GM23338 (cell line): ENCODE measurements around the gene CHN2. TPM values are rescaled to one million over a fixed set of nuclear protein-coding genes. Genes with fewer than 3 reads are reported as not detected.

ENCODE experiments used
- ATAC-seq: fragments of 200-7000 bp; cut with Tn5 transposase; 3 replicates; pipeline ENCODE4 v1.9.1; 2020
- DNase-seq: peaks from one replicate; pipeline ENCODE4 v3.0.0-alpha.2; 2015; ENCODE audit warnings: low spot score
- H2AFZ ChIP-seq: fragments of 200-600 bp; sonication (generic); 2 replicates; pipeline ENCODE4 v1.8.0; 2016; ENCODE audit warnings: antibody characterized with exemption, mild to moderate bottlenecking, moderate library complexity
- H3F3A ChIP-seq: fragments of 200-600 bp; sonication (generic); replicated peaks from 2 replicates; pipeline ENCODE4 v1.8.0; 2017; ENCODE audit warnings: antibody characterized with exemption, mixed run types, low read depth
- H3K27ac ChIP-seq: fragments of 200-600 bp; sonication (generic); 2 replicates; pipeline ENCODE4 v1.6.1; 2016; ENCODE audit warnings: low read depth
- H3K27me3 ChIP-seq: fragments of 200-600 bp; sonication (generic); 2 replicates; pipeline ENCODE4 v1.8.0; 2016; ENCODE audit warnings: mild to moderate bottlenecking, mixed run types, moderate library complexity; ENCODE audit not compliant: insufficient read depth
- H3K36me3 ChIP-seq: fragments of 200-600 bp; sonication (generic); 2 replicates; pipeline ENCODE4 v1.8.0; 2016; ENCODE audit warnings: mild to moderate bottlenecking; ENCODE audit not compliant: insufficient read depth
- H3K4me1 ChIP-seq: fragments of 200-600 bp; sonication (generic); 2 replicates; pipeline ENCODE4 v1.8.0; 2016; ENCODE audit warnings: mild to moderate bottlenecking, moderate library complexity; ENCODE audit not compliant: insufficient read depth
- H3K4me2 ChIP-seq: fragments of 200-600 bp; sonication (generic); 2 replicates; pipeline ENCODE4 v1.7.1; 2017; ENCODE audit warnings: mixed run types
- H3K4me3 ChIP-seq: fragments of 200-600 bp; sonication (generic); 2 replicates; pipeline ENCODE4 v1.6.1; 2016; ENCODE audit warnings: mixed run types
- H3K79me2 ChIP-seq: fragments of 200-600 bp; sonication (generic); replicated peaks from 2 replicates; pipeline ENCODE4 v1.8.0; 2017; ENCODE audit warnings: mild to moderate bottlenecking; ENCODE audit not compliant: insufficient read depth
- H3K9me2 ChIP-seq: fragments of 200-600 bp; sonication (generic); 2 replicates; pipeline ENCODE4 v1.8.0; 2017; ENCODE audit not compliant: insufficient read depth
- H4K20me1 ChIP-seq: fragments of 200-600 bp; sonication (generic); replicated peaks from 2 replicates; pipeline ENCODE4 v1.8.0; 2017; ENCODE audit warnings: mild to moderate bottlenecking; ENCODE audit not compliant: insufficient read depth
- H3K27ac Mint-ChIP-seq: 2 replicates; pipeline ENCODE4 v1.8.0; 2020; ENCODE audit warnings: inconsistent platforms, mild to moderate bottlenecking, moderate library complexity, mixed read lengths
- H3K27me3 Mint-ChIP-seq: 3 replicates; pipeline ENCODE4 v1.8.0; 2022; ENCODE audit warnings: low read depth, mild to moderate bottlenecking, moderate library complexity, mixed read lengths, inconsistent platforms; ENCODE audit not compliant: insufficient read depth, poor library complexity
- H3K36me3 Mint-ChIP-seq: 3 replicates; pipeline ENCODE4 v1.8.0; 2021; ENCODE audit warnings: low read depth, mild to moderate bottlenecking, inconsistent platforms, moderate library complexity, mixed read lengths
- H3K4me1 Mint-ChIP-seq: 3 replicates; pipeline ENCODE4 v1.8.0; 2020; ENCODE audit warnings: mild to moderate bottlenecking, inconsistent platforms, mixed read lengths
- H3K4me3 Mint-ChIP-seq: 3 replicates; pipeline ENCODE4 v1.8.0; 2021; ENCODE audit warnings: moderate library complexity, mild to moderate bottlenecking, inconsistent platforms, mixed read lengths
- H3K9me3 Mint-ChIP-seq: 3 replicates; pipeline ENCODE4 v1.8.0; 2020; ENCODE audit warnings: moderate library complexity, mild to moderate bottlenecking, inconsistent platforms, mixed read lengths
- CTCF ChIP-seq, 2 experiments: fragments of 200-600 bp in 1 of 2; sonication (generic) in 1 of 2; conservative IDR thresholded peaks; 2 replicates each; pipeline versions ENCODE4 v1.5.1 to v1.6.1; 2016 to 2017; ENCODE audit warnings: antibody characterized with exemption in 2 of 2, low read depth in 2 of 2, mild to moderate bottlenecking in 2 of 2, moderate library complexity in 1 of 2
- ETS1 ChIP-seq: IDR thresholded peaks from 2 replicates; pipeline ENCODE4 v1.6.1; 2016; ENCODE audit warnings: antibody characterized with exemption
- EZH2phosphoT487 ChIP-seq: fragments of 200-600 bp; sonication (generic); IDR thresholded peaks from one replicate; pipeline ENCODE4 v1.8.1; 2018; ENCODE audit warnings: antibody characterized with exemption; ENCODE audit not compliant: unreplicated experiment
- JUNB ChIP-seq: IDR thresholded peaks from one replicate; pipeline ENCODE4 v1.6.1; 2016; ENCODE audit warnings: antibody characterized with exemption; ENCODE audit not compliant: unreplicated experiment
- STAT1 ChIP-seq: IDR thresholded peaks from one replicate; pipeline ENCODE4 v1.6.1; 2016; ENCODE audit warnings: antibody characterized with exemption; ENCODE audit not compliant: unreplicated experiment
- ZNF114 ChIP-seq: fragments of 250-450 bp; sonication (Bioruptor Pico); IDR thresholded peaks from 2 replicates; pipeline ENCODE4 v1.5.0; 2020; ENCODE audit warnings: mild to moderate bottlenecking, moderate library complexity
- ZNF331 ChIP-seq: fragments of 250-450 bp; sonication (Bioruptor Pico); IDR thresholded peaks from 2 replicates; pipeline ENCODE4 v1.5.0; 2020; ENCODE audit warnings: low read depth, mild to moderate bottlenecking, moderate library complexity
- polyA plus RNA-seq: library from polyadenylated mRNA; unstranded; fragments of >200 nt; fragmentation: Nextera tagmentation; extraction: Ambion mirVana; gene quantifications from 2 replicates; pipeline ENCODE4 v1.2.1, GENCODE V29; 2016
- total RNA-seq: library from RNA; depleted of rRNA; stranded (reverse); fragments of >200 nt; shearing (Covaris generic); gene quantifications from 2 replicates; pipeline ENCODE4 v1.2.3, GENCODE V29; 2014

Gene CHN2
- total and polyA plus RNA-seq, 2 experiments from 2014 or later = 6.1 to 7.5 TPM

- TF ChIP-seq STAT1 (no peak), ETS1 (no peak), EZH2phosphoT487 (no peak), ZNF331 (CRISPR knock-in tag) (no peak), JUNB (no peak), ZNF114 (no peak), CTCF (conservative IDR thresholded peaks at IDR 0.05; ENCODE audit: low read depth in 2 of 2) (no peak)
Observed at GRCh38 chr7:29237489-29237888, 42.9 kb downstream of the CHN2 start (continued).

DNA sequence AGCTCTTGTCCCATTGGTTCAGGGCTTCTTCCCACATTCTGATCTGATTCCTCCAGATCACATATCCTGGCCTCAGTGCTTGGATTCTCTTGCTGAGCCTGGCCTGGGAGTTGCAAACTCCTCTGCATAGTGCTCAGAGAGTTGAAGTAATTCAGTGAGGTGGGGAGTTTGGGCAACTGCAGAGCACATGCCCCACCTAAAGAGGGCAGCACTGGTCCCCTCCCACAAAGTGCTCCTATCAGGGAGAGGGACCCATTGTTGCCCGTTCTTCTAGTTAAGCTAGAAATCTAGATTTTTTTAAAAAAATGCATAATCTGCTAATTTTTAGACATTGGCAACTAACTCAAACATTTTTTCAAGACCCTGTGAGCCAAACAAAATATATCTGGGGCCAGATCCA lies 45.1 kb downstream of the CHN2 start:
- DNase-seq = peak; percentile 45
- H3K79me2 ChIP-seq = no peaks in the 10 kb centered on the region

More for the DNA sequence above, 45.1 kb downstream of the CHN2 start:
- no peaks in the 10 kb centered on the region for H3F3A ChIP-seq
- H3K4me2 ChIP-seq = no peak overlapping the region
- no peak overlapping the region for H3K4me3 ChIP-seq
- Mint-ChIP-seq H3K4me3 (no peak overlapping the region), H3K27me3 (peaks cover 5% of the 10 kb centered on the region), H3K36me3 (peaks cover 8% of the 10 kb centered on the region), H3K9me3 (peaks cover 8% of the 10 kb centered on the region; the same call in 2 of the 3 replicates), H3K27ac (no peak overlapping the region), H3K4me1 (peaks cover 20% of the 10 kb centered on the region)
- TF ChIP-seq CTCF (conservative IDR thresholded peaks at IDR 0.05; ENCODE audit: low read depth in 2 of 2) = peak; percentile 68 to 74
- TF ChIP-seq EZH2phosphoT487 = no peak
- H3K27ac ChIP-seq = no peak overlapping the region
- peaks cover 14% of the 10 kb centered on the region; the same call in 1 of the 2 replicates for H3K4me1 ChIP-seq
- ATAC-seq = peak; percentile 47
- no peaks in the 10 kb centered on the region for H3K9me2 ChIP-seq
- H3K36me3 ChIP-seq = no peaks in the 10 kb centered on the region
- H2AFZ ChIP-seq = no peak overlapping the region
- no peaks in the 10 kb centered on the region for H4K20me1 ChIP-seq
- no peaks in the 10 kb centered on the region for H3K27me3 ChIP-seq
